Measurements from ENCODE around the gene MTIF3. TPM values are rescaled to one million over a fixed set of nuclear protein-coding genes. Genes with fewer than 3 reads are reported as not detected.

MTIF3 gene
- total and polyA plus RNA-seq, 10 donors, result 38.1 to 95.2 (median 60.0) TPM

GRCh38 chr13:27411341-27411740, 39.0 kb downstream of the MTIF3 start:
- intact Hi-C loops (cut with DNase I; ENCODE audit: low total_unique reads), result loop anchor here (10.0 kb wide), 1 partner anchor 53 kb away; no protein-coding TSS in a partner anchor
- Histone ChIP-seq H3K9me3 (peaks cover 0 to 3% (median 0%) of the 10 kb centered on the region in 8 donors), H3K4me1 (no peaks in the 10 kb centered on the region), H3K4me3 (no peak overlapping the region), H3K27ac (no peak overlapping the region), H3K27me3 (replicated peaks in 1 of 7) (peaks cover 0 to 14% (median 0%) of the 10 kb centered on the region in 7 donors), H3K36me3 (no peaks in the 10 kb centered on the region)
- WGBS, 5 donors, result 75 to 87% (median 84%) methylated on average over 3 of the region's 3 CpGs
- DNase-seq, result no peak
- no peak for TF ChIP-seq POLR2AphosphoS5 (IDR thresholded peaks at IDR 0.05)
- TF ChIP-seq CTCF (IDR thresholded peaks at IDR 0.05 in 8 of 11, conservative IDR thresholded peaks at IDR 0.05 in 3 of 11), result no peak
- no peak for TF ChIP-seq POLR2A (IDR thresholded peaks at IDR 0.05)

GRCh38 chr13:27409013-27409412, 41.4 kb downstream of the MTIF3 start:
- DNase-seq, result no peak
- Histone ChIP-seq H3K4me3 (no peak overlapping the region), H3K27ac (no peak overlapping the region), H3K9me3 (peaks cover 0 to 3% (median 0%) of the 10 kb centered on the region in 8 donors), H3K4me1 (peaks cover 0 to 3% (median 0%) of the 10 kb centered on the region in 6 donors), H3K36me3 (no peaks in the 10 kb centered on the region), H3K27me3 (replicated peaks in 1 of 7) (peaks cover 0 to 17% (median 0%) of the 10 kb centered on the region in 7 donors)
- no peak for TF ChIP-seq CTCF (IDR thresholded peaks at IDR 0.05 in 8 of 11, conservative IDR thresholded peaks at IDR 0.05 in 3 of 11)
- no peak for TF ChIP-seq POLR2A (IDR thresholded peaks at IDR 0.05)
- TF ChIP-seq POLR2AphosphoS5 (IDR thresholded peaks at IDR 0.05), result no peak
- WGBS, 5 donors, result 80 to 97% (median 86%) methylated on average over 2 of the region's 2 CpGs
- intact Hi-C loops (cut with DNase I; ENCODE audit: low total_unique reads), result no loop called here

GRCh38 chr13:27408074-27408473, 42.3 kb downstream of the MTIF3 start:
- intact Hi-C loops (cut with DNase I; ENCODE audit: low total_unique reads), result no loop called here

More at GRCh38 chr13:27408074-27408473, 42.3 kb downstream of the MTIF3 start:
- H3K36me3 ChIP-seq, result no peaks in the 10 kb centered on the region
- H3K4me3 ChIP-seq, result no peak overlapping the region
- WGBS, 5 donors, result 84 to 92% (median 86%) methylated on average over 4 of the region's 4 CpGs
- no peak overlapping the region for H3K27ac ChIP-seq
- H3K4me1 ChIP-seq, result peaks cover 0 to 8% (median 0%) of the 10 kb centered on the region in 6 donors
- H3K27me3 ChIP-seq (replicated peaks in 1 of 7), result peaks cover 0 to 17% (median 0%) of the 10 kb centered on the region in 7 donors
- H3K9me3 ChIP-seq, result peaks cover 0 to 3% (median 0%) of the 10 kb centered on the region in 8 donors
- no peak for TF ChIP-seq CTCF (IDR thresholded peaks at IDR 0.05 in 8 of 11, conservative IDR thresholded peaks at IDR 0.05 in 3 of 11)
- TF ChIP-seq POLR2AphosphoS5 (IDR thresholded peaks at IDR 0.05), result no peak
- no peak for TF ChIP-seq POLR2A (IDR thresholded peaks at IDR 0.05)
- DNase-seq, result no peak
